ENCODE measurements around the gene MAPK7. TPM values are rescaled to one million over a fixed set of nuclear protein-coding genes. Genes with fewer than 3 reads are reported as not detected.
"Not testable (repeated sequence)": the region's sequence is repeated elsewhere in the genome, so short reads cannot be mapped to it uniquely, and the experiment has no call there.

MAPK7 gene
- total and polyA plus RNA-seq, 2 donors (not counting 1 experiment from before 2014, with no cell fraction given) = 12.8 to 18.8 TPM

DNA sequence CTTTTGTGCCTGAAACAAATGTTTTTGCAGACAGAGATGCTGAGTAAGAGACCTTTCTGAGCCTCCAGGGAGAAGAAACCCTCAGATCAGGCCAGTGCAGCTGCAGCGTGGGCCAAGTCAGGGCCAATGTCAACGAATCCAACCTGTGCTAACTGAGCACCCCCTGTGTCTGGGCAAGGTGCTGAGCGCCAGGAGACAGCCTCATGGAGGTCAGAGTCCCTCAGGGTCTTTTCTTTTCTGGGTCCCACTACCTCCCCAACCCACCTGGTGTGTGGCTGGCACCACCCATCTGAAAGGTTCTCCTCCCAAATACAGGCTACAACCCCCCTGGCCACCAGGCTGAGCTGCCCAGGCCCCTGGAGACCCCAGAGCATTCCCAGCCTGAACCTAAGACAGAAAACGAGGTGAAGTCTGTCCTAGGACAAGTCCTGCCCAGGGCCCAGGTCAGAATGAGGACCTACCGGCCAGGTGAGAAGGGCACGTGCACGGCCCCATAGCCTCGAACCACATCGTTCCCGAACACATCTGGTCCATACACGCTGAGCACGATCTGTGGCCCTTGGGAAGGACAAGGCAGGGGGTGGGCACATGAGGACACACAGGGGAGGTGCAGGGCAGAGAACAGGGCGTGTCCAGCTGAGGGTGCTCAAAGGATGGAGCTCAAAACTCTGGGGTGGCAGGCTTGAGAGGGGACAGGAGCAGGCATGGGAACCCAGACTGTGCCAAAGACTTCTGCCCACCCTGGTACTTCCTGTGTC is 30.8 kb upstream of the MAPK7 start:
- Histone ChIP-seq H3K4me1 (ENCODE audit: control insufficient read depth, extremely low read depth, insufficient read depth, low read length) (peaks cover 22% of the 10 kb centered on the region), H3K27ac (ENCODE audit: insufficient read depth, low read length) (no peak overlapping the region), H3K27me3 (ENCODE audit: control insufficient read depth, insufficient read depth, low read length) (no peaks in the 10 kb centered on the region), H2AFZ (ENCODE audit: low read length) (no peak overlapping the region), H3K9me3 (ENCODE audit: control insufficient read depth, insufficient read depth, low read depth, low read length) (no peaks in the 10 kb centered on the region), H3K79me2 (ENCODE audit: control insufficient read depth, insufficient read depth, low read length) (no peaks in the 10 kb centered on the region), H3K36me3 (ENCODE audit: control insufficient read depth, insufficient read depth, low read length) (no peaks in the 10 kb centered on the region), H3K4me3 (replicated peaks in 1 of 4; ENCODE audit: control extremely low read depth in 1 of 4, insufficient read depth in 1 of 4, low read depth in 3 of 4, low read length in 4 of 4) (no peak overlapping the region), H4K20me1 (ENCODE audit: control insufficient read depth, extremely low read depth, insufficient read depth, low read length) (no peaks in the 10 kb centered on the region), H3K9ac (ENCODE audit: insufficient read depth, low read length) (no peak overlapping the region), H3K4me2 (ENCODE audit: extremely low read depth, insufficient read depth, low read length) (peak overlapping the region; percentile 52)
- DNase-seq (ENCODE audit: low read depth in 2 of 2) = no peak
- TF ChIP-seq, protein P1, sequence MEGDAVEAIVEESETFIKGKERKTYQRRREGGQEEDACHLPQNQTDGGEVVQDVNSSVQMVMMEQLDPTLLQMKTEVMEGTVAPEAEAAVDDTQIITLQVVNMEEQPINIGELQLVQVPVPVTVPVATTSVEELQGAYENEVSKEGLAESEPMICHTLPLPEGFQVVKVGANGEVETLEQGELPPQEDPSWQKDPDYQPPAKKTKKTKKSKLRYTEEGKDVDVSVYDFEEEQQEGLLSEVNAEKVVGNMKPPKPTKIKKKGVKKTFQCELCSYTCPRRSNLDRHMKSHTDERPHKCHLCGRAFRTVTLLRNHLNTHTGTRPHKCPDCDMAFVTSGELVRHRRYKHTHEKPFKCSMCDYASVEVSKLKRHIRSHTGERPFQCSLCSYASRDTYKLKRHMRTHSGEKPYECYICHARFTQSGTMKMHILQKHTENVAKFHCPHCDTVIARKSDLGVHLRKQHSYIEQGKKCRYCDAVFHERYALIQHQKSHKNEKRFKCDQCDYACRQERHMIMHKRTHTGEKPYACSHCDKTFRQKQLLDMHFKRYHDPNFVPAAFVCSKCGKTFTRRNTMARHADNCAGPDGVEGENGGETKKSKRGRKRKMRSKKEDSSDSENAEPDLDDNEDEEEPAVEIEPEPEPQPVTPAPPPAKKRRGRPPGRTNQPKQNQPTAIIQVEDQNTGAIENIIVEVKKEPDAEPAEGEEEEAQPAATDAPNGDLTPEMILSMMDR (conservative IDR thresholded peaks at IDR 0.05 in 1 of 2, IDR thresholded peaks at IDR 0.05 in 1 of 2; ENCODE audit: low read depth in 1 of 2, low read length in 2 of 2) = no peak
- TF ChIP-seq EZH2 (IDR thresholded peaks at IDR 0.05; ENCODE audit: low read length, missing control alignments) = no peak

DNA sequence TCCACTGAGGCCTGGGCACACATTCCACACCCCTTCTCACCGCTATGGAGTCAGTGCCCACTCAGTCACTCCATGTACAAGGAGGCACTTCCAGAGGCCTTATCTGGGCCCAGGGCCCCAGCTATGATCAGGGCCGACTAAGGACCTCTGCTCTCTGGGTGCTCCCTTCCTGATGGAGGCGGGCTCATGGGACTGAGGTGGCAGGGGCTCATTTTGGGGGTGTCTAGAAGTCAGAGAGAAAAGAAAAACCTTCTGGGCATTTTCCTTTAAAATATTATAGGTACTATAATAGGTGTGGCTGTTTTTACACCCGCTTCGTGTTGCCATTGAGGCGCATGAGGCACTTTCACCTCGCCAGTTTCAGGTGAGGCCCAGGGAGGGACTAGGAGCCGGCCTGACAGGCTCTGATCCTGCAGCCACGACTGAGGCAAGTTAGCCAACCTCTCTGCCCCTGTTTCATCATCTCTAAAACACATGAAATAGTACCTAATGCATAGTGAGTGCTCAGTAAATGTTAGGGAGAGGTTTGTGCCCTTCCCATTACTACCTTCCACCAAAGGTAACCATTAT is 30.1 kb upstream of the MAPK7 start:
- Histone ChIP-seq H3K36me3 (ENCODE audit: control insufficient read depth, insufficient read depth, low read length) (no peaks in the 10 kb centered on the region), H2AFZ (ENCODE audit: low read length) (no peak overlapping the region), H3K9me3 (ENCODE audit: control insufficient read depth, insufficient read depth, low read depth, low read length) (no peaks in the 10 kb centered on the region), H3K9ac (ENCODE audit: insufficient read depth, low read length) (no peak overlapping the region), H3K4me3 (replicated peaks in 1 of 4; ENCODE audit: control extremely low read depth in 1 of 4, insufficient read depth in 1 of 4, low read depth in 3 of 4, low read length in 4 of 4) (no peak overlapping the region), H3K4me2 (ENCODE audit: extremely low read depth, insufficient read depth, low read length) (no peak overlapping the region), H3K27me3 (ENCODE audit: control insufficient read depth, insufficient read depth, low read length) (no peaks in the 10 kb centered on the region), H4K20me1 (ENCODE audit: control insufficient read depth, extremely low read depth, insufficient read depth, low read length) (no peaks in the 10 kb centered on the region), H3K27ac (ENCODE audit: insufficient read depth, low read length) (no peak overlapping the region), H3K79me2 (ENCODE audit: control insufficient read depth, insufficient read depth, low read length) (no peaks in the 10 kb centered on the region), H3K4me1 (ENCODE audit: control insufficient read depth, extremely low read depth, insufficient read depth, low read length) (peaks cover 22% of the 10 kb centered on the region)
- DNase-seq (ENCODE audit: low read depth in 2 of 2) = no peak
- TF ChIP-seq, protein P1 (conservative IDR thresholded peaks at IDR 0.05 in 1 of 2, IDR thresholded peaks at IDR 0.05 in 1 of 2; ENCODE audit: low read depth in 1 of 2, low read length in 2 of 2) = no peak
- no peak for TF ChIP-seq EZH2 (IDR thresholded peaks at IDR 0.05; ENCODE audit: low read length, missing control alignments)

DNA sequence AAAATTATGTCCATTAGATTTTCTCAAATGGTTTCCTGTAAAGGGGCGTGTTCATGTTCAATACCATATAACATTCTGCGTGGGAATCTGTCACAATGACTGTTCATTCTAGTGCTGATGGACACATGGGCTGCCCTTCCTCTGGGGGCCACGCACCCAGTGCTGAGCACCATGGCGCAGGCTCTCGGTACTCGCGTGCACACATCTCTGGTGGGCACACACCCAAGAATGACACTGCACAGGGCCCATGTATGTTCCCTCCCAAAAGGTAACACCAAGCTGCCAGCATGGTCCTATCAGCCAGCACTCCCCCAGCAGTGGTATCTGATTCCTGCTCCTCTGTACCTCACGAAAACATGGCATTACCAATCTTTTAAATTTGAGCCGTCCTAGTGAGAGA is 29.5 kb upstream of the MAPK7 start:
- no peaks in the 10 kb centered on the region for H3K79me2 ChIP-seq (ENCODE audit: control insufficient read depth, insufficient read depth, low read length)
- no peak overlapping the region for H2AFZ ChIP-seq (ENCODE audit: low read length)
- TF ChIP-seq EZH2 (IDR thresholded peaks at IDR 0.05; ENCODE audit: low read length, missing control alignments) = no peak
- TF ChIP-seq, protein P1 (conservative IDR thresholded peaks at IDR 0.05 in 1 of 2, IDR thresholded peaks at IDR 0.05 in 1 of 2; ENCODE audit: low read depth in 1 of 2, low read length in 2 of 2) = no peak
- no peaks in the 10 kb centered on the region for H4K20me1 ChIP-seq (ENCODE audit: control insufficient read depth, extremely low read depth, insufficient read depth, low read length)
- no peaks in the 10 kb centered on the region for H3K9me3 ChIP-seq (ENCODE audit: control insufficient read depth, insufficient read depth, low read depth, low read length)
- H3K4me1 ChIP-seq (ENCODE audit: control insufficient read depth, extremely low read depth, insufficient read depth, low read length) = peaks cover 22% of the 10 kb centered on the region
- no peak overlapping the region for H3K4me2 ChIP-seq (ENCODE audit: extremely low read depth, insufficient read depth, low read length)
- no peak for DNase-seq (ENCODE audit: low read depth in 2 of 2)
- H3K27me3 ChIP-seq (ENCODE audit: control insufficient read depth, insufficient read depth, low read length) = no peaks in the 10 kb centered on the region
- no peak overlapping the region for H3K4me3 ChIP-seq (replicated peaks in 1 of 4; ENCODE audit: control extremely low read depth in 1 of 4, insufficient read depth in 1 of 4, low read depth in 3 of 4, low read length in 4 of 4)
- no peak overlapping the region for H3K27ac ChIP-seq (ENCODE audit: insufficient read depth, low read length)
- no peak overlapping the region for H3K9ac ChIP-seq (ENCODE audit: insufficient read depth, low read length)
- H3K36me3 ChIP-seq (ENCODE audit: control insufficient read depth, insufficient read depth, low read length) = no peaks in the 10 kb centered on the region

DNA sequence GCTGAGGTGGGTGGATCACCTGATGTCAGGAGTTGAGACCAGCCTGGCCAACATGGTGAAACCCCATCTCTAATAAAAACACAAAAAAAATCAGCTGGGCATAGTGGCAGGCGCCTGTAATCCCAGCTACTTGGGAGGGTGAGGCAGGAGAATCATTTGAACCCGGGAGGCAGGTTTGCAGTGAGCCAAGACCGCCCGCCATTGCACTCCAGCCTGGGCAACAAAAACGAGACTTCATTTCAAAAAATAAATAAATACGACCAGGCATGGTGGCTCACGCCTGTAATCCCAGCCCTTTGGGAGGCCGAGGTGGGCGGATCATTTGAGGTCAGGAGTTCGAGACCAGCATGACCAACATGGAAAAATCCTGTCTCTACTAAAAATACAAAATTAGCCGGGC is 24.9 kb upstream of the MAPK7 start:
- H3K79me2 ChIP-seq (ENCODE audit: control insufficient read depth, insufficient read depth, low read length); H3K27ac ChIP-seq (ENCODE audit: insufficient read depth, low read length); H3K4me2 ChIP-seq (ENCODE audit: extremely low read depth, insufficient read depth, low read length); H3K36me3 ChIP-seq (ENCODE audit: control insufficient read depth, insufficient read depth, low read length); H3K9ac ChIP-seq (ENCODE audit: insufficient read depth, low read length); H3K4me1 ChIP-seq (ENCODE audit: control insufficient read depth, extremely low read depth, insufficient read depth, low read length); H4K20me1 ChIP-seq (ENCODE audit: control insufficient read depth, extremely low read depth, insufficient read depth, low read length); H3K27me3 ChIP-seq (ENCODE audit: control insufficient read depth, insufficient read depth, low read length); DNase-seq (ENCODE audit: low read depth in 2 of 2); H3K4me3 ChIP-seq (replicated peaks in 1 of 4; ENCODE audit: control extremely low read depth in 1 of 4, insufficient read depth in 1 of 4, low read depth in 3 of 4, low read length in 4 of 4); H2AFZ ChIP-seq (ENCODE audit: low read length); H3K9me3 ChIP-seq (ENCODE audit: control insufficient read depth, insufficient read depth, low read depth, low read length): not testable (repeated sequence)

Data from fibroblast of lung (primary cell).